ENCODE measurements around the gene HOXD9. TPM values are rescaled to one million over a fixed set of nuclear protein-coding genes. Genes with fewer than 3 reads are reported as not detected.

HOXD9 gene
- total and polyA plus RNA-seq, 2 of the 8 experiments (the other 6 are each of a cell fraction or from before 2014, with no cell fraction given), result not detected

- no peaks in the 10 kb centered on the region for H3K79me1 ChIP-seq (ENCODE audit: low read depth, low read length)
- H2BK5ac ChIP-seq (ENCODE audit: low read depth, low read length), result no peak overlapping the region
- peaks cover 0 to 4% (median 0%) of the 10 kb centered on the region in 4 experiments; a peak in 1 of 8 replicates for H3K36me3 ChIP-seq (ENCODE audit: control insufficient read depth in 2 of 4, insufficient read depth in 4 of 4, low read length in 3 of 4)
- H3K23me2 ChIP-seq (ENCODE audit: low read depth, low read length), result peaks cover 3% of the 10 kb centered on the region; the same call in 1 of the 2 replicates
- no peak overlapping the region for H4K8ac ChIP-seq (ENCODE audit: extremely low read depth, insufficient read depth, low read length)
- H3K4ac ChIP-seq (replicated peaks; ENCODE audit: insufficient read length, low read depth, low read length), result no peak overlapping the region
- no peak overlapping the region for H3K4me3 ChIP-seq (ENCODE audit: extremely low read depth in 1 of 4, insufficient read depth in 2 of 4, low read depth in 3 of 4, low read length in 4 of 4)
- FAIRE-seq, result no peak
- H4K5ac ChIP-seq (ENCODE audit: insufficient read length, low read depth, low read length), result no peak overlapping the region
- H3K27ac ChIP-seq (ENCODE audit: low read depth, low read length), result no peak overlapping the region
- H2BK15ac ChIP-seq (ENCODE audit: low read length), result no peak overlapping the region
- no peaks in the 10 kb centered on the region for H3K9me3 ChIP-seq (ENCODE audit: insufficient read depth in 2 of 2, low read depth in 1 of 2, low read length in 1 of 2)
- H4K20me1 ChIP-seq (replicated peaks in 1 of 2; ENCODE audit: control insufficient read depth in 1 of 2, insufficient read depth in 2 of 2, low read length in 2 of 2), result peaks cover 4 to 16% of the 10 kb centered on the region in 2 experiments
- H3K4me2 ChIP-seq (ENCODE audit: insufficient read depth in 1 of 2, low read depth in 2 of 2, low read length in 2 of 2), result no peak overlapping the region; a peak in 1 of 4 replicates
- H3K79me2 ChIP-seq (ENCODE audit: control insufficient read depth in 1 of 2, insufficient read depth in 2 of 2, low read length in 2 of 2), result no peaks in the 10 kb centered on the region
- H3K4me1 ChIP-seq (replicated peaks in 1 of 4; ENCODE audit: control insufficient read depth in 3 of 4, insufficient read depth in 4 of 4, low read length in 3 of 4), result peaks cover 0 to 9% (median 4%) of the 10 kb centered on the region in 4 experiments; a peak in 5 of 7 replicates
- H2BK20ac ChIP-seq (ENCODE audit: low read length), result no peak overlapping the region
- peak in 1 of 2 experiments; percentile 37 for DNase-seq (ENCODE audit: low read depth in 1 of 2, low spot score in 2 of 2)
- H2AFZ ChIP-seq (ENCODE audit: low read length), result no peak overlapping the region
- 55% methylated on average over 28 of the region's 28 CpGs; no CpG with 5 or more reads in 1 of the 2 experiments for WGBS, 2 experiments (ENCODE audit: extremely low coverage in 1 of 2, insufficient coverage in 1 of 2, insufficient read length in 1 of 2, insufficient replicate concordance in 2 of 2, low coverage in 1 of 2, low lambda C conversion rate in 2 of 2, missing lambda C conversion rate in 1 of 2)
- no peak overlapping the region for H2BK12ac ChIP-seq (ENCODE audit: low read depth, low read length)
- no peak overlapping the region for H3K23ac ChIP-seq (ENCODE audit: insufficient read length)
- H3K9ac ChIP-seq (replicated peaks in 1 of 4; ENCODE audit: extremely low read depth in 1 of 4, low read depth in 3 of 4, low read length in 3 of 4), result no peak overlapping the region
- no peak overlapping the region for H3K56ac ChIP-seq (replicated peaks; ENCODE audit: insufficient read length, low read depth, low read length)
- peaks cover 86 to 100% (median 97%) of the 10 kb centered on the region in 4 experiments for H3K27me3 ChIP-seq (replicated peaks in 1 of 4; ENCODE audit: control insufficient read depth in 3 of 4, extremely low read depth in 1 of 4, insufficient read depth in 3 of 4, low read length in 3 of 4)
- H3K18ac ChIP-seq (ENCODE audit: extremely low read depth, low read length), result no peak overlapping the region
- no peak overlapping the region for H2AK5ac ChIP-seq (ENCODE audit: low read depth, low read length)
- no peak overlapping the region for H3K14ac ChIP-seq (ENCODE audit: insufficient read length)
- H4K91ac ChIP-seq (replicated peaks; ENCODE audit: insufficient read length, low read length), result no peak overlapping the region
- no peak overlapping the region for H2BK120ac ChIP-seq (replicated peaks; ENCODE audit: low read depth, low read length)
- POLR2A ChIA-PET (ENCODE audit: partially characterized antibody), result interaction anchor here (1.8 kb wide), 1 partner anchor 23 kb away, joined by 4 read pairs; no protein-coding TSS in a partner anchor
- CTCF ChIA-PET (ENCODE audit: partially characterized antibody), result interaction anchor here (0.7 to 10.0 kb wide), 35 partner anchors 8 to 675 kb away, joined by 3 to 119 read pairs (median 11); partner anchors contain the start of genes HOXD10, HOXD4, HOXD8 and HOXD9
- no peak for TF ChIP-seq EP300 (IDR thresholded peaks at IDR 0.05; ENCODE audit: borderline replicate concordance in 1 of 2, low read depth in 2 of 2, low read length in 2 of 2)
- TF ChIP-seq RNF2 (IDR thresholded peaks at IDR 0.05; ENCODE audit: borderline replicate concordance, low read depth, low read length, missing control alignments, poor library complexity, severe bottlenecking), result peak; percentile 97
- TF ChIP-seq BRCA1 (IDR thresholded peaks at IDR 0.05; ENCODE audit: low read depth, low read length), result no peak
- TF ChIP-seq, protein P1, sequence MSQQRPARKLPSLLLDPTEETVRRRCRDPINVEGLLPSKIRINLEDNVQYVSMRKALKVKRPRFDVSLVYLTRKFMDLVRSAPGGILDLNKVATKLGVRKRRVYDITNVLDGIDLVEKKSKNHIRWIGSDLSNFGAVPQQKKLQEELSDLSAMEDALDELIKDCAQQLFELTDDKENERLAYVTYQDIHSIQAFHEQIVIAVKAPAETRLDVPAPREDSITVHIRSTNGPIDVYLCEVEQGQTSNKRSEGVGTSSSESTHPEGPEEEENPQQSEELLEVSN (IDR thresholded peaks at IDR 0.05), result no peak
- TF ChIP-seq KDM4A (IDR thresholded peaks at IDR 0.05; ENCODE audit: low read depth, low read length, severe bottlenecking), result no peak
- TF ChIP-seq RAD21 (IDR thresholded peaks at IDR 0.05 in 1 of 2, conservative IDR thresholded peaks at IDR 0.05 in 1 of 2; ENCODE audit: low read depth in 2 of 2, low read length in 2 of 2), result no peak
- TF ChIP-seq PHF8 (conservative IDR thresholded peaks at IDR 0.05; ENCODE audit: low read depth, low read length), result no peak
- TF ChIP-seq BCL11A (IDR thresholded peaks at IDR 0.05; ENCODE audit: low read depth in 2 of 2, low read length in 2 of 2), result no peak
- no peak for TF ChIP-seq CEBPB (IDR thresholded peaks at IDR 0.05; ENCODE audit: low read depth, low read length)
- TF ChIP-seq YY1 (IDR thresholded peaks at IDR 0.05; ENCODE audit: low read depth, low read length), result no peak
These were observed 16.6 kb downstream of the HOXD9 start for GRCh38 chr2:176138923-176139660.
